Prostate gland (tissue), 2 donors: Measurements from ENCODE around the gene BDNF. TPM values are rescaled to one million over a fixed set of nuclear protein-coding genes. Genes with fewer than 3 reads are reported as not detected.

ENCODE experiments used
- DNase-seq: peaks from one replicate; pipeline ENCODE4 v3.0.0-alpha.2; 2019; ENCODE audit warnings: low spot score
- H3K27ac ChIP-seq, 2 donors: fragments of 200-600 bp; sonication (generic); 2 replicates each; pipeline ENCODE4 v1.5.1; 2017 to 2019
- H3K27me3 ChIP-seq: fragments of 200-600 bp; sonication (generic); replicated peaks from 2 replicates; pipeline ENCODE4 v1.5.1; 2019; ENCODE audit not compliant: insufficient read depth
- H3K36me3 ChIP-seq, 2 donors: fragments of 200-600 bp; sonication (generic); 1 replicate in 1 of 2; 2 replicates in 1 of 2; pipeline versions ENCODE4 v1.5.1 to v1.8.1; 2017 to 2019
- H3K4me1 ChIP-seq: fragments of 200-600 bp; sonication (generic); replicated peaks from 2 replicates; pipeline ENCODE4 v1.5.1; 2019
- H3K4me3 ChIP-seq, 2 donors: fragments of 200-600 bp; sonication (generic); 2 replicates each; pipeline ENCODE4 v1.5.1; 2017 to 2019
- H3K9me3 ChIP-seq: fragments of 200-600 bp; sonication (generic); 2 replicates; pipeline ENCODE4 v1.5.1; 2017
- CTCF ChIP-seq, 4 experiments: fragments of 200-600 bp in 2 of 4; fragments of 450-650 bp in 2 of 4; sonication (generic) in 2 of 4; IDR thresholded peaks; 1 replicate in 3 of 4; 2 replicates in 1 of 4; pipeline ENCODE4 v1.5.1; 2016 to 2019; ENCODE audit warnings: antibody characterized with exemption in 4 of 4, mild to moderate bottlenecking in 2 of 4, moderate library complexity in 2 of 4
- POLR2A ChIP-seq: fragments of 450-650 bp; IDR thresholded peaks from one replicate; pipeline ENCODE4 v1.6.1; 2016; ENCODE audit warnings: antibody characterized with exemption, mild to moderate bottlenecking
- POLR2AphosphoS5 ChIP-seq: sonication (generic); formaldehyde crosslinking; IDR thresholded peaks from one replicate; pipeline ENCODE4 v1.6.1; 2017; ENCODE audit warnings: antibody characterized with exemption
- WGBS: methylation state at CpG from one replicate; pipeline ENCODE4 v1.1.5; 2018; 5-methylcytosine and 5-hydroxymethylcytosine counted together
- intact Hi-C: fragments of 100-400 bp; cut with DNase I; formaldehyde crosslinking; loops from one replicate; pipeline ENCODE4 v1.14.2; 2022
- total RNA-seq, 2 donors: library from RNA; depleted of rRNA; stranded (reverse); fragments of >200 nt; gene quantifications; one replicate each; pipeline ENCODE4 v1.1.0, GENCODE V29; 2016

BDNF gene
- total RNA-seq, 2 donors from 2014 or later, result 0.87 to 2.5 TPM

DNA sequence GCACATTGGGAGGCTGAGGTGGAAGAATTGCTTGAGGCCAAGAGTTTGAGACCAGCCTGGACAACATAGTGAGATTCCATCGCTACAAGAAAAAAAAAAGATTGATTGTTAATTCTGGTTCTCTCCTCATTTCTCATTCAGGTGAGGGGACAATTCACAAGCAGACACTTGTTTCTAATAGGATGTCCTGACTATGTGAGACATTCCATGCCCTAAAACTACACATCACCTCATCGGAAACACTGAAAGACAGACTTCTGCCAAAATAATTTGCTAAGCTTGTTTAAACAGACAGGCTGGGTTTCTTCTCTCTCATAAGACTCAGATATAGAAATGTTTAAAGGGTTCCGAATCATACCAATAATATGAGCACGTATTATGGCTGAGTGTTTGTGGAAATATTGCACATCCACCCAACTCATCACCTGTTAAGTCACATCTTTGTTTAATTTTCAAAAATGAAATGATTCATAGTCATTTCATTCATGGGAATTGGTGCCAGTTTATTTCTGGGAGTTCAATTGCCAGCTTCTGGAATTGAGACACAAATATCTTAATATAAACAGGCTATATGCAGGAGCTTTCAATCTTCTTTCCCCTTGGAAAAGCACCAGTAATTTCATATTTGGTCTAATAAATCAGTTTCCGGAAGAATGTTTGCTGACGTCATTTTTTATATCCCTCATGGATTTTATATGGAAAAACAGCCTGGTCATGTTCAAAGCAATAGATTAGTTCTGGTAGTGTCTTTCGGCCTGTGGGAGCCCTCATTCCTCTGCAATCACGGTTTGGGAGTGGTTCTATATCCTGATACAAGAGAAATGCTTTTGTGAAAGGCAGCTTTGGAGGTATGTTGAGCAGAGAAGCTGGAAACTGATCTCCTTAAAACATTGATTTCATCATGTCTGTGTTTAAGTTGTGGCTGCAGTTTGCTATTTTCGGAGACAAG, 87.0 kb downstream of the BDNF start:
- no peak for DNase-seq
- intact Hi-C loops, result no loop called here
- Histone ChIP-seq H3K27ac (no peak overlapping the region), H3K4me3 (no peak overlapping the region), H3K4me1 (no peaks in the 10 kb centered on the region), H3K36me3 (no peaks in the 10 kb centered on the region), H3K27me3 (no peaks in the 10 kb centered on the region), H3K9me3 (no peaks in the 10 kb centered on the region)
- 87% methylated on average over 9 of the region's 9 CpGs for WGBS
- TF ChIP-seq POLR2AphosphoS5, result no peak
- no peak for TF ChIP-seq POLR2A
- TF ChIP-seq CTCF (IDR thresholded peaks at IDR 0.05), result no peak

GRCh38 chr11:27611947-27612455, 88.3 kb downstream of the BDNF start:
- no peaks in the 10 kb centered on the region for H3K27me3 ChIP-seq
- no peak overlapping the region for H3K4me3 ChIP-seq
- no peaks in the 10 kb centered on the region for H3K4me1 ChIP-seq
- WGBS, result 97% methylated on average over 3 of the region's 3 CpGs
- intact Hi-C loops, result no loop called here
- H3K9me3 ChIP-seq, result no peaks in the 10 kb centered on the region
- TF ChIP-seq POLR2AphosphoS5, result no peak
- no peak overlapping the region for H3K27ac ChIP-seq
- H3K36me3 ChIP-seq, result no peaks in the 10 kb centered on the region
- no peak for DNase-seq

GRCh38 chr11:27611390-27611789, 88.9 kb downstream of the BDNF start:
- H3K27ac ChIP-seq, result no peak overlapping the region
- no peak for TF ChIP-seq CTCF (IDR thresholded peaks at IDR 0.05)
- TF ChIP-seq POLR2A, result no peak
- no peak for TF ChIP-seq POLR2AphosphoS5
- H3K9me3 ChIP-seq, result no peaks in the 10 kb centered on the region
- no peaks in the 10 kb centered on the region for H3K27me3 ChIP-seq
- no peaks in the 10 kb centered on the region for H3K4me1 ChIP-seq
- WGBS, result 88% methylated on average over 1 of the region's 1 CpG
- intact Hi-C loops, result no loop called here
- no peak overlapping the region for H3K4me3 ChIP-seq
- no peak for DNase-seq
- H3K36me3 ChIP-seq, result no peaks in the 10 kb centered on the region

DNA sequence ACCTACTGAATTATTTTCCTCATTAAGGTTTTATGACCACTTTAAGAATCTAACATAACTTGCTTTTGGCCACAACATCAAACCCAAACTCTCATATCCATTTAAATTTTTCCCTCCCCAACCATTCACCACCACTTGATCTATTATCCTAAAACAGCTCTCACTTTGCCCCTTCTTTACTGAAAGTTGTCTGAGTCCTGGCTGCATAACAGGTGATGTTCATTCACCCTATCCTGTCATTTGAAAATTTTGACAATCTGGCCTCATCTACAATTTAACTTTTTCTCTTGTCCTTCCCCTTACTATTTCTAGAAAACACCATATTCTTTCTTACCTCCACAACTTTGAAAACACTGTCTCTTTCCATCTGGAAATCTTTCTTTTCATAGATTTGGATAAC, 89.3 kb downstream of the BDNF start:
- no peak for DNase-seq
- TF ChIP-seq POLR2AphosphoS5 (no peak), CTCF (IDR thresholded peaks at IDR 0.05) (no peak)
- Histone ChIP-seq H3K4me1 (no peaks in the 10 kb centered on the region), H3K4me3 (no peak overlapping the region), H3K27ac (no peak overlapping the region), H3K9me3 (no peaks in the 10 kb centered on the region), H3K36me3 (no peaks in the 10 kb centered on the region), H3K27me3 (no peaks in the 10 kb centered on the region)
- intact Hi-C loops, result no loop called here

- DNase-seq, result no peak
- no peaks in the 10 kb centered on the region for H3K4me1 ChIP-seq
These were observed 90.0 kb downstream of the BDNF start for GRCh38 chr11:27610280-27610679.

More at GRCh38 chr11:27610280-27610679, 90.0 kb downstream of the BDNF start:
- Histone ChIP-seq H3K36me3 (no peaks in the 10 kb centered on the region), H3K27ac (no peak overlapping the region), H3K4me3 (no peak overlapping the region), H3K9me3 (no peaks in the 10 kb centered on the region), H3K27me3 (no peaks in the 10 kb centered on the region)
- WGBS, result 91% methylated on average over 3 of the region's 3 CpGs
- intact Hi-C loops, result no loop called here
- no peak for TF ChIP-seq POLR2A
- TF ChIP-seq CTCF (IDR thresholded peaks at IDR 0.05), result no peak
- no peak for TF ChIP-seq POLR2AphosphoS5
